Adipocyte (in vitro differentiated cells): ENCODE results near the gene SLC25A29.
"Not testable (repeated sequence)": the region's sequence is repeated elsewhere in the genome, so short reads cannot be mapped to it uniquely, and the experiment has no call there.

Experiments
- DNase-seq: peaks from one replicate; pipeline ENCODE4 v3.0.0-alpha.2; 2015; ENCODE audit warnings: low read depth
- H3K27me3 ChIP-seq: replicated peaks from 2 replicates; pipeline ENCODE4 v1.7.0; 2013; ENCODE audit warnings: mild to moderate bottlenecking, low read length, moderate library complexity; ENCODE audit not compliant: control insufficient read depth, insufficient read depth
- H3K36me3 ChIP-seq: 2 replicates; pipeline ENCODE4 v1.7.0; 2013; ENCODE audit warnings: low read length, mild to moderate bottlenecking, moderate library complexity; ENCODE audit not compliant: control insufficient read depth, insufficient read depth, severe bottlenecking
- H3K4me1 ChIP-seq: 2 replicates; pipeline ENCODE4 v1.7.0; 2013; ENCODE audit warnings: mild to moderate bottlenecking, low read length, moderate library complexity; ENCODE audit not compliant: control insufficient read depth, insufficient read depth
- H3K4me3 ChIP-seq: 2 replicates; pipeline ENCODE4 v1.7.0; 2013; ENCODE audit warnings: mild to moderate bottlenecking, low read length, moderate library complexity
- H3K9ac ChIP-seq: 2 replicates; pipeline ENCODE4 v1.7.0; 2013; ENCODE audit warnings: mild to moderate bottlenecking, low read length, moderate library complexity
- H3K9me3 ChIP-seq: 2 replicates; pipeline ENCODE4 v1.7.0; 2013; ENCODE audit warnings: mild to moderate bottlenecking, low read length, moderate library complexity; ENCODE audit not compliant: control insufficient read depth

The SLC25A29 gene

DNA sequence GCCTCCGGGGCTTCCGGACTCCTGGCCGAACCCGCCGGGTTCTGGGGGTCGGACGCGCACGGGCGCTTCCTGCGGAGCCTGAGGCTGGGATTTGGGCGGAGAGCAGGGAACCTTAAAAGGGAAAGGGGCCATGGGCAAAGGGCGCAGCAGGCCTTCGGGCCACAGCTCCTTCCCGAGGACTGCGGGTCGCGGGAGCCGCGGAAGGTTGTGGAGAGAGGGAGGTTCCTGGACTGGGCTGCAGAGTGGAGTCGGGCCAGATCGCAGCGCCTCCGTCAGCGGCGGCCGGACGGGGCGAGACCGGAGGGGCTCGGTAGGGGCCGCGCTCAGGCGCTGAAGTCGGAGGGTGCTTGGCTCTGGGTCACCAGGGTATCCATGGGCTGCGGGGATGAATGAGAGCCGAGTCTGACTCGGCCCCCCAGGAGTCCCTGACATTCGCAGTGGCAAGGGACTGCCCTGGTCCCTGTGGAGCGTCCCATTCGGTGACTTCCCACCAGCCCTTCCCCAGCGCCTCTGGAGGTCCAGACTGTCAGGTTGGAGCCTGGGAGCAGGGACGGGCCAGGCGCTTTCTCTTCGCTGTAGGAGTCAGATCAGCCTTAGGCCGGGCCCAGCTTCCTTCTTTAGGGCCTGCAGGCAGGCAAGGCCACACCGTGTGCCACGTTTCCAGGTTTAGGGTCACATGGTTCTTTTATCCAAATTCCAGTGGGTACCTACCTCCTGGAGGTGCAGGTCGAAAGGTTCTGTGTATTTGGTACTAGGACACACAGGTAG is 938 bp upstream of the SLC25A29 start:
- DNase-seq: peak; percentile 35

GRCh38 chr14:100305324-100306100 is 732 bp downstream of the SLC25A29 start:
- peak; percentile 60 for DNase-seq
- H3K4me1 ChIP-seq: peaks cover 8% of the 10 kb centered on the region
- H3K9me3 ChIP-seq: no peaks in the 10 kb centered on the region
- H3K4me3 ChIP-seq: peak overlapping the region; percentile 91
- no peaks in the 10 kb centered on the region for H3K36me3 ChIP-seq
- H3K27me3 ChIP-seq: no peaks in the 10 kb centered on the region
- H3K9ac ChIP-seq: peak overlapping the region; percentile 69

More for the DNA sequence above, 938 bp upstream of the SLC25A29 start:
- no peaks in the 10 kb centered on the region for H3K36me3 ChIP-seq
- peak overlapping the region; percentile 93 for H3K9ac ChIP-seq
- no peaks in the 10 kb centered on the region for H3K9me3 ChIP-seq
- peaks cover 3% of the 10 kb centered on the region for H3K27me3 ChIP-seq
- H3K4me1 ChIP-seq: peaks cover 8% of the 10 kb centered on the region
- H3K4me3 ChIP-seq: peak overlapping the region; percentile 91

- Histone ChIP-seq H3K27me3 (no peaks in the 10 kb centered on the region), H3K9ac (peak overlapping the region; percentile 69), H3K4me1 (peaks cover 8% of the 10 kb centered on the region), H3K4me3 (peak overlapping the region; percentile 91), H3K9me3 (no peaks in the 10 kb centered on the region), H3K36me3 (no peaks in the 10 kb centered on the region)
- DNase-seq: peak; percentile 60
These were observed 1.4 kb downstream of the SLC25A29 start for GRCh38 chr14:100304825-100305323.

- Histone ChIP-seq H3K27me3 (no peaks in the 10 kb centered on the region), H3K9ac (no peak overlapping the region), H3K9me3 (no peaks in the 10 kb centered on the region), H3K4me3 (no peak overlapping the region), H3K4me1 (peaks cover 8% of the 10 kb centered on the region), H3K36me3 (no peaks in the 10 kb centered on the region)
- no peak for DNase-seq
These were observed 2.3 kb downstream of the SLC25A29 start for GRCh38 chr14:100303925-100304324.

GRCh38 chr14:100303179-100303578 is 3.1 kb downstream of the SLC25A29 start:
- H3K4me3 ChIP-seq: no peak overlapping the region

GRCh38 chr14:100302616-100303015 is 3.6 kb downstream of the SLC25A29 start:
- H3K9ac ChIP-seq: no peak overlapping the region
- DNase-seq: peak; percentile 60
- peaks cover 11% of the 10 kb centered on the region for H3K4me1 ChIP-seq
- H3K27me3 ChIP-seq: no peaks in the 10 kb centered on the region
- H3K4me3 ChIP-seq: no peak overlapping the region
- no peaks in the 10 kb centered on the region for H3K9me3 ChIP-seq
- no peaks in the 10 kb centered on the region for H3K36me3 ChIP-seq

More at GRCh38 chr14:100303179-100303578, 3.1 kb downstream of the SLC25A29 start:
- Histone ChIP-seq H3K4me1 (peaks cover 8% of the 10 kb centered on the region), H3K27me3 (no peaks in the 10 kb centered on the region), H3K9ac (no peak overlapping the region), H3K36me3 (no peaks in the 10 kb centered on the region), H3K9me3 (no peaks in the 10 kb centered on the region)
- DNase-seq: peak; percentile 50

DNA sequence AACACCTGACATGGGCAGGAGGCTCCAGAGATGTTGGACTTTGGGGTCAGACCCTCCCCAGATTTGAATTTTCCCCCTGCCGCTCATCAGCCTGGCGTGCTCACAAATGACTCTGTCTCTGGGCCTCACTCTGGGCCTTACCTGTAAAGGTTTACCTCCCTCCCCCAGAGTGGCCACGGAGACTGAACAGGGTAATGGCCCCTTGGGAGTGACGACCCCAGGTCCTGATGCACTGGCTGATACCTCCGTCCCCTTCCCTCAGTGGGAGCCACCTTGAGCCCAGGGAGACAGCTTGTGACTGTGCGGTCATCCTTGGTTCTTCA is 7.0 kb downstream of the SLC25A29 start:
- no peak for DNase-seq
- H3K9ac ChIP-seq: no peak overlapping the region

DNA sequence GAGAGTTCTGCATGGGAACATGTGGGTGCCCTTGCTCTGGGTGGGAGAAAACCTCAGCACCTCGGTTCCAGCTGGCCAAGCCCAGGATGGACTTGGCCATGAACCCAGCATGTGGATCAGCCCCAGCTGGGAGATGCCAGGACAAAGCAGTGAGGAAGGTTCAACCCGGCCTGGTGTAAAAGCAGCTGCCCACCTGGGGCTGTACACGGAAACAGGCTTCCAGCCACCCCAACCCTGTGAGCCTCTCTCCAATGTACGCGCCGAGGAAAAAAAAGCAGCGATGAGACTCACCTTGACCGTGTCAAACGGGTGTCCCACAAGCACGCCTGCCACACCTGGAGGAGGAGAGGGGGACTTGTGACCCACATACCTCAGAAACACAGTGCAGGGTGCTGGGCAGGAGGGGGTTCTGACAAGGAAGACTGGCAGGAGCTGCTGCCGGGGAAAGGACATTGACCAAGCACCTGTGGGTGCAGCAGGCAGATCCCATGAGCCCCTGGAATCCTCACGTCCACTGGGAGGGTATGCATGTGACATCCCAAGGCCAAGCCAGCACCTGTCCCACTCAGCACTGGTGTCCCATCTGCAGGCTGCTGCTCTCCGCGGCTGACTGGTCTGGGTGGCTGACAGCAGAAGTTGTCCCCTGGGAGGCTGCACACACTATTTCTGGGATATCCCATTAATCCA is 7.5 kb downstream of the SLC25A29 start:
- Histone ChIP-seq H3K36me3 (no peaks in the 10 kb centered on the region), H3K9me3 (no peaks in the 10 kb centered on the region), H3K4me3 (no peak overlapping the region), H3K9ac (no peak overlapping the region), H3K4me1 (peaks cover 30% of the 10 kb centered on the region), H3K27me3 (no peaks in the 10 kb centered on the region)
- no peak for DNase-seq

More for the DNA sequence above, 7.0 kb downstream of the SLC25A29 start:
- Histone ChIP-seq H3K27me3 (no peaks in the 10 kb centered on the region), H3K9me3 (no peaks in the 10 kb centered on the region), H3K4me1 (peaks cover 25% of the 10 kb centered on the region), H3K36me3 (no peaks in the 10 kb centered on the region), H3K4me3 (no peak overlapping the region)

- H3K4me3 ChIP-seq: peak overlapping the region; percentile 35
- no peaks in the 10 kb centered on the region for H3K9me3 ChIP-seq
- no peaks in the 10 kb centered on the region for H3K27me3 ChIP-seq
- peak overlapping the region; percentile 73 for H3K9ac ChIP-seq
- peak; percentile 61 for DNase-seq
- H3K4me1 ChIP-seq: peaks cover 34% of the 10 kb centered on the region
- no peaks in the 10 kb centered on the region for H3K36me3 ChIP-seq
These were observed 8.6 kb downstream of the SLC25A29 start for GRCh38 chr14:100297320-100298300.

GRCh38 chr14:100296729-100297128 is 9.5 kb downstream of the SLC25A29 start:
- H3K36me3 ChIP-seq, DNase-seq: not testable (repeated sequence)

More at GRCh38 chr14:100296729-100297128, 9.5 kb downstream of the SLC25A29 start:
- peaks cover 34% of the 10 kb centered on the region for H3K4me1 ChIP-seq
- H3K9ac ChIP-seq: peak overlapping the region; percentile 73
- H3K4me3 ChIP-seq: peak overlapping the region; percentile 35
- H3K27me3 ChIP-seq, H3K9me3 ChIP-seq: not testable (repeated sequence)
